SW480 (cell line): Measurements from ENCODE around the gene DYNLRB2.

Experiments
- DNase-seq: peaks from one replicate; pipeline ENCODE4 v3.0.0-alpha.2; 2016; ENCODE audit warnings: low spot score

DYNLRB2 gene

GRCh38 chr16:80552277-80552676, 11.5 kb downstream of the DYNLRB2 start:
- no peak for DNase-seq

- no peak for DNase-seq
Observed at GRCh38 chr16:80554033-80554432, 13.2 kb downstream of the DYNLRB2 start.

GRCh38 chr16:80556481-80556880, 15.7 kb downstream of the DYNLRB2 start:
- DNase-seq = no peak

- DNase-seq = no peak
Observed at GRCh38 chr16:80557037-80557436, 16.2 kb downstream of the DYNLRB2 start.

- DNase-seq = no peak
Observed at GRCh38 chr16:80559369-80559768, 18.6 kb downstream of the DYNLRB2 start.

- DNase-seq = no peak
Observed at GRCh38 chr16:80563066-80563465, 22.3 kb downstream of the DYNLRB2 start.

- no peak for DNase-seq
Observed at GRCh38 chr16:80564394-80564793, 23.6 kb downstream of the DYNLRB2 start.

- DNase-seq = peak; percentile 95
Observed at GRCh38 chr16:80569440-80570105, 28.8 kb downstream of the DYNLRB2 start.

- DNase-seq = peak; percentile 87
Observed at GRCh38 chr16:80570106-80570478, 29.3 kb downstream of the DYNLRB2 start.

- peak; percentile 9 for DNase-seq
Observed at GRCh38 chr16:80573700-80574120, 32.9 kb downstream of the DYNLRB2 start.

GRCh38 chr16:80576343-80576912, 35.6 kb downstream of the DYNLRB2 start:
- no peak for DNase-seq

- DNase-seq = no peak
Observed at GRCh38 chr16:80577485-80578280, 36.9 kb downstream of the DYNLRB2 start.

GRCh38 chr16:80580109-80580832, 39.5 kb downstream of the DYNLRB2 start:
- DNase-seq = no peak

- no peak for DNase-seq
Observed at GRCh38 chr16:80583466-80583865, 42.7 kb downstream of the DYNLRB2 start.

GRCh38 chr16:80585764-80586163, 45.0 kb downstream of the DYNLRB2 start:
- no peak for DNase-seq

GRCh38 chr16:80586476-80586875, 45.7 kb downstream of the DYNLRB2 start:
- DNase-seq = no peak

GRCh38 chr16:80587071-80587470, 46.3 kb downstream of the DYNLRB2 start:
- DNase-seq = no peak

GRCh38 chr16:80591071-80591915, 50.5 kb downstream of the DYNLRB2 start:
- DNase-seq = no peak

- DNase-seq = no peak
Observed at GRCh38 chr16:80592273-80592672, 51.5 kb downstream of the DYNLRB2 start.

GRCh38 chr16:80594756-80595155, 54.0 kb downstream of the DYNLRB2 start:
- no peak for DNase-seq

- no peak for DNase-seq
Observed at GRCh38 chr16:80596507-80597207, 55.9 kb downstream of the DYNLRB2 start.
